HAP-1 (cell line): ENCODE results near the gene TNFAIP6.

Source experiments
- DNase-seq, 2 experiments: peaks; one replicate each; pipeline ENCODE4 v3.0.0-alpha.2; 2016 to 2020; ENCODE audit warnings: low spot score in 2 of 2
- H3K27me3 ChIP-seq: fragments of 250-450 bp; sonication (Bioruptor Pico); 2 replicates; pipeline ENCODE4 v1.5.1; 2020; ENCODE audit warnings: low read depth, mild to moderate bottlenecking, moderate library complexity
- H3K36me3 ChIP-seq: fragments of 250-450 bp; sonication (Bioruptor Pico); replicated peaks from 2 replicates; pipeline ENCODE4 v1.5.1; 2020; ENCODE audit warnings: mild to moderate bottlenecking
- H3K4me1 ChIP-seq: fragments of 250-450 bp; sonication (Bioruptor Pico); 2 replicates; pipeline ENCODE4 v1.5.1; 2020; ENCODE audit warnings: mild to moderate bottlenecking
- H3K4me3 ChIP-seq: fragments of 250-450 bp; sonication (Bioruptor Pico); 2 replicates; pipeline ENCODE4 v1.5.1; 2020; ENCODE audit warnings: mild to moderate bottlenecking, moderate library complexity
- H3K9me3 ChIP-seq: fragments of 250-450 bp; sonication (Bioruptor Pico); 2 replicates; pipeline ENCODE4 v1.5.1; 2020; ENCODE audit warnings: mild to moderate bottlenecking, moderate library complexity
- in situ Hi-C: fragments of 300-500 bp; cut with MboI; formaldehyde crosslinking; loops from 3 replicates; pipeline ENCODE4 v1.14.3; 2020; ENCODE audit warnings: low sequenced_read_pairs, inconsistent platforms, mixed read lengths

TNFAIP6 gene

GRCh38 chr2:151344906-151345305 is 12.5 kb upstream of the TNFAIP6 start:
- in situ Hi-C loops = no loop called here
- DNase-seq = no peak
- H3K36me3 ChIP-seq = no peaks in the 10 kb centered on the region
- no peaks in the 10 kb centered on the region for H3K4me1 ChIP-seq
- H3K4me3 ChIP-seq = no peak overlapping the region
- no peaks in the 10 kb centered on the region for H3K27me3 ChIP-seq
- no peaks in the 10 kb centered on the region for H3K9me3 ChIP-seq

DNA sequence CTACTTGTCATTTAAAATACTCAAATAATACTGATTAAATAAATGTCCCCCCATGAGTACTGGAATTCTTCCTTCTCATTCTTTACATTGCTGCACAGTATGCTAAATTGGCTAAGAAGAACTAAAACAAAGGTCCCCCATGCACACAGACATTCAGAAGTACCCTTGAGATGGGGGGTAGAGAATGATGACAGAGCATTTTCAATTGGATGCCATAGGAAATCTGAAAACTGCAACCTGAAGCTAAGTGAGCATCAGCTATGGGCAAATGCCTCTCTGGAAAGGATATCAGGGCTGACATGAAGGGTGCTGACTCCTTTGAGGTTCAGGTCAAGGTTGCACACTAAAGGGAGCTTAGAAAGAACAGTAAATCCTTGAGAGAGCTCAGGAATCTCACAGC is 10.1 kb upstream of the TNFAIP6 start:
- Histone ChIP-seq H3K27me3 (no peaks in the 10 kb centered on the region), H3K9me3 (no peaks in the 10 kb centered on the region), H3K4me1 (no peaks in the 10 kb centered on the region), H3K4me3 (no peak overlapping the region), H3K36me3 (no peaks in the 10 kb centered on the region)
- no peak for DNase-seq
- in situ Hi-C loops = no loop called here

DNA sequence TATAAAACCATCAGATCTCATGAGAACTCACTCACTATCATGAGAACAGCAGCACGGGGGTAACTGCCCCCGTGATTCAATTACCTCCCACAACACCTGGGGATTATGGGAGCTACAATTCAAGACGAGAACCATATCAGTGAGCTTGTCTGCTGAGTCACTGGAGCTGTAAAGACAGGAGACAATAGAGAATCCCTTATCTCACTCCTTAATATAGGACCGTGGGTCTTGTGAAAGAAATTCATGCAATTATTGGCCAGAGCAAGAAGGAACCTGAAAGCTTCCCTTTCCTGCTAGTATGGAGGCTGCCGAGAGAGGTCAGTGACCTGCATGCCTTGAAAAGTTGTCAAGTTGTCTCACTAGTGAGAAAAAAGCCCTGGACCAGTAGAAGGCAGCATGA is 9.5 kb upstream of the TNFAIP6 start:
- no peaks in the 10 kb centered on the region for H3K4me1 ChIP-seq
- in situ Hi-C loops = no loop called here
- H3K27me3 ChIP-seq = no peaks in the 10 kb centered on the region
- no peak overlapping the region for H3K4me3 ChIP-seq
- H3K36me3 ChIP-seq = no peaks in the 10 kb centered on the region
- no peak for DNase-seq
- no peaks in the 10 kb centered on the region for H3K9me3 ChIP-seq

DNA sequence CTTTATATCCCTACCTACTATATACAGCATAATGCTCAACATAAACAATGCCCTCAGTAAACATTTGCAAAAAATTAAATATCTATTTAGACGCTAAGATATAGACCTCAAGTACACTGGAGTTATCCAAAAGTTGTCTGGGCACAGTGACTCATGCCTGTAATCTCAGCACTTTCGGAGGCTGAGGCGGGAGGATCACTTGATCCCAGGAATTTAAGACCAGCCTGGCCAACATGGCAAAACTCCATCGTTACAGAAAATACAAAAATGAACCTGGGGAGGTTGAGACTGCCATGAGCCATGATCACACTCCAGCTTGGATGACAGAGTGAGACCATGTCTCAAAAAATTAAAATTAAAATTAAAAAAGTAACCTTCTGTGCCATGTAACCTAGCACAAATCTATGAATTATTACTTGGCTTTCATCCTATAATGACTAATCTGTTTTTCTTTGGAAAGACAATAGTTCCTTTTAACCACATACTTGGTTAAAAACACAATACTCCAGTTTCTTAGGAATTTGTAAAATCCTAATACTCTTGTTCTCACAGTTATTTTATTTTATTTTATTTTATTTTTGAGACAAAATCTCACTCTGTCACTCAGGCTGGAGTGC is 6.7 kb upstream of the TNFAIP6 start:
- Histone ChIP-seq H3K4me1 (no peaks in the 10 kb centered on the region), H3K36me3 (no peaks in the 10 kb centered on the region), H3K9me3 (no peaks in the 10 kb centered on the region), H3K27me3 (no peaks in the 10 kb centered on the region), H3K4me3 (no peak overlapping the region)
- DNase-seq = no peak
- in situ Hi-C loops = no loop called here

DNA sequence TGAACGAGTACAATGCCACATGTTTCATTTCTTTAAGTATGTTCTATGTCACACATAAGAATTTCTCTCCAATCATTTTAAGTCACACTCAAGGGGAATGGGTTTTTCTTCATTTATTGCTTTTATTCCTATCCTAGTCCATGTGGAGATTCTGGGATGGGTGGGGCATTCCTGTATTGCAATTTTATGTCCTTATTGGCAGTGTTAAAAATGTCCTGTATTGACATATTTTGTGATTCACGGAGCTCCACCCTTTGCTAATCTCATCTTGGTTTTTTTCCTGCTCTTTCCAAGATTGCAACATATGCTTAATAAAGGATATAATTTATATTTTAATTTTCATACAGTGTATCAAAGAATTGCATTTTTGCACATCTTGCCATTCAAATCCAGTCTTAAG is 3.4 kb upstream of the TNFAIP6 start:
- H3K4me1 ChIP-seq = peaks cover 13% of the 10 kb centered on the region
- no peaks in the 10 kb centered on the region for H3K27me3 ChIP-seq
- in situ Hi-C loops = no loop called here
- no peaks in the 10 kb centered on the region for H3K36me3 ChIP-seq
- H3K9me3 ChIP-seq = no peaks in the 10 kb centered on the region
- DNase-seq = no peak
- H3K4me3 ChIP-seq = no peak overlapping the region

GRCh38 chr2:151354807-151355206 is 2.6 kb upstream of the TNFAIP6 start:
- no peaks in the 10 kb centered on the region for H3K27me3 ChIP-seq
- no peak for DNase-seq
- H3K4me3 ChIP-seq = no peak overlapping the region
- no peaks in the 10 kb centered on the region for H3K9me3 ChIP-seq
- H3K4me1 ChIP-seq = peaks cover 14% of the 10 kb centered on the region
- no peaks in the 10 kb centered on the region for H3K36me3 ChIP-seq
- in situ Hi-C loops = no loop called here

- DNase-seq = peak in 1 of 2 experiments; percentile 52
- no peak overlapping the region for H3K4me3 ChIP-seq
- H3K4me1 ChIP-seq = peaks cover 14% of the 10 kb centered on the region
- in situ Hi-C loops = no loop called here
- no peaks in the 10 kb centered on the region for H3K9me3 ChIP-seq
- no peaks in the 10 kb centered on the region for H3K27me3 ChIP-seq
- H3K36me3 ChIP-seq = no peaks in the 10 kb centered on the region
Observed at GRCh38 chr2:151358166-151358970, 976 bp downstream of the TNFAIP6 start.

DNA sequence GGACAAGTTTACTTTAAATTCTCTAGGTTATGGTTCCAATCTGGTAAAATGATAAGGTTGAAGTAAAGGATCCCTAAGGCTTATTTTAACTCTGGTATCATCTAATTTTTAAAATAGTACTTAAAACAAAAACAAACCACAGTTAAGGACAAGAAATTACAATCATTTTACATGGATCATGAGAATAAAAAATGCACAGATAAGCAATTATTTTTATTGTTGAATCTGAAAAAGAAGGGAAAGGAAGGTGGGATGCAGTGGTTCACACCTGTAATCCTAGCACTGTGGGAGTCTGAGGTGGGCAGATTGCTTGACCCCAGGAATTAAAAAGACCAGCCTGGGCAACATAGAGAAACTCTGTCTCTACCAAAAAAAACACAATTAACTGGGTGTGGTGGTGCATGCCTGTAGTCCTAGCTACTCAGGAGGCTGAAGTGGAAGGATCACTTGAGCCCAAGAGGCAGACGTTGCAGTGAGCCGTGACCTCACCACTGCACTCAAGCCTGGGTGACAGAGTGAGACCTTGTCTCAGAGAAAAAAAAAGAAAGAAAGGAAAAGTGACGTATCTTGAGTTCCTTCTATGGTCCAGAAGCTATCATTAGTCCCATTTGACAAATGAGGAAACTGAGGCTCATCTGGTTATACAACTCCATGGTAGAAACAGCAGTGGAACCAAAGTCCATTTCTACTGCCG is 2.5 kb downstream of the TNFAIP6 start:
- no peaks in the 10 kb centered on the region for H3K27me3 ChIP-seq
- H3K4me1 ChIP-seq = peaks cover 14% of the 10 kb centered on the region
- in situ Hi-C loops = no loop called here
- no peak overlapping the region for H3K4me3 ChIP-seq
- no peaks in the 10 kb centered on the region for H3K9me3 ChIP-seq
- no peaks in the 10 kb centered on the region for H3K36me3 ChIP-seq
- no peak for DNase-seq

DNA sequence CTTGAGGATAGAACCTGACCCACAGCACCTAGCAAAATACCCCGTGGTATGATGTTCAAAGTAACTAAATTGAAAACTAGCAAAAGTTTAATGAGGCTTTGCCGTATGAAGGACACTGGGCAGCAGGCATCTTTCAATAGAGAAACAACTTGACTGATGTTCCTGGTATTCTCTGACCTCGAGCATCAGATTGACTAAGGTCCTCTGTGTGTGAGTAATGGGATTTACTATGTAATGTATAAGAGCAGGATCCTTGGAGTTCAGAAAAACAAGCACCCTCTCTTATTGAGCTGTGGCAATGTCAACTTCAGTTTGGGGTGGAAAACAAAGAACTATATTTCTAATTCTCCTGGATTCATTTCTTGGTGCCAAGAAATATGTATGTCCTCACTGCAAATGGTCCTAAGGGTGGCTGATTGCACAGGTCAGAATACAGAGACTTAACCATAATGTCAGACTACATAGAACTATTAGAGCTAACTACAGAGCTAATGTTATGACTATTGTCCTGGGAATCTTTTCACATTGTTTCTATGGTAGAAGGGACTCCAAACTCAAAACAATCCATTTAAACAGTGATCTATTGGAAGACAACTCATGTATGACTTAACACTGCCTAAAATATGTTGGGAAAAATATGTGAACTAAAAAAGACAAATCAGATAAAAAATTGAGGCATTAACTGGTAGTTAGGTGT is 4.4 kb downstream of the TNFAIP6 start:
- Histone ChIP-seq H3K9me3 (no peaks in the 10 kb centered on the region), H3K4me1 (peaks cover 14% of the 10 kb centered on the region), H3K27me3 (no peaks in the 10 kb centered on the region), H3K4me3 (no peak overlapping the region), H3K36me3 (no peaks in the 10 kb centered on the region)
- DNase-seq = no peak
- in situ Hi-C loops = no loop called here

GRCh38 chr2:151363709-151364108 is 6.3 kb downstream of the TNFAIP6 start:
- in situ Hi-C loops = no loop called here
- Histone ChIP-seq H3K4me1 (peaks cover 4% of the 10 kb centered on the region), H3K9me3 (no peaks in the 10 kb centered on the region), H3K4me3 (no peak overlapping the region), H3K27me3 (no peaks in the 10 kb centered on the region), H3K36me3 (no peaks in the 10 kb centered on the region)
- DNase-seq = no peak

- H3K9me3 ChIP-seq = no peaks in the 10 kb centered on the region
- no peaks in the 10 kb centered on the region for H3K4me1 ChIP-seq
- in situ Hi-C loops = no loop called here
- H3K36me3 ChIP-seq = no peaks in the 10 kb centered on the region
- H3K4me3 ChIP-seq = no peak overlapping the region
- DNase-seq = no peak
- no peaks in the 10 kb centered on the region for H3K27me3 ChIP-seq
Observed at GRCh38 chr2:151367571-151367970, 10.2 kb downstream of the TNFAIP6 start.

DNA sequence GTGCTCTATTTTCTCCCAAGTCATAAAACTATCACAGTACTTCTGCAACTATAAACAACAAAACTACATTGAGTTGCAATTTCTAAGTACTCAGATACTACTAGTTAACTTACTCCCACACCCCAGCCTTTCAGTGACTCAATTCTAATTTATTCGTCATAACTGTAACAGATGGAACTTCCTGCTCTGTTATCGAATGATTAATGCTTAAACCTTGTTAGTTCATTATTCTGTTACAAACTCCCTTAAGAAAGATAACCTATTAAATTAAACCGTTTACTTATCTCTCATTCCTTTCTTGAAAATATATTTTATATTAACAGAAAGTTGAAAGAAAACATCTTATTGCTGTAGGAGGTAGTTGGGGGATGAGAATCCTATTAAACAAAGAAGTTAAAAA is 17.0 kb downstream of the TNFAIP6 start:
- in situ Hi-C loops = no loop called here
- no peaks in the 10 kb centered on the region for H3K27me3 ChIP-seq
- H3K4me3 ChIP-seq = no peak overlapping the region
- peaks cover 11% of the 10 kb centered on the region for H3K4me1 ChIP-seq
- no peaks in the 10 kb centered on the region for H3K9me3 ChIP-seq
- peak in 1 of 2 experiments; percentile 14 for DNase-seq
- H3K36me3 ChIP-seq = no peaks in the 10 kb centered on the region

DNA sequence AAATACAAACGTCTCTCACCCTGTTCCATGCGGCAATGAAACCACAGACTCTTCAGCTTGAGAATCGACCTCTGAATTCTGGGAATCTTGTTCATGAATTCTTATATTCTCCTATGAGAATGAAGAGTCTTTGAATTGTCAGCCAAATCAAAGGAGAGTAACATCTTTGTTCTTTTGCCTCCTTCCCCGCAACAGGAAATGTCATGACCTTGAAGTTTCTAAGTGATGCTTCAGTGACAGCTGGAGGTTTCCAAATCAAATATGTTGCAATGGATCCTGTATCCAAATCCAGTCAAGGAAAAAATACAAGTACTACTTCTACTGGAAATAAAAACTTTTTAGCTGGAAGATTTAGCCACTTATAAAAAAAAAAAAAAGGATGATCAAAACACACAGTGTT is 21.8 kb downstream of the TNFAIP6 start:
- H3K36me3 ChIP-seq = no peaks in the 10 kb centered on the region
- in situ Hi-C loops = no loop called here
- no peaks in the 10 kb centered on the region for H3K9me3 ChIP-seq
- no peak for DNase-seq
- no peaks in the 10 kb centered on the region for H3K27me3 ChIP-seq
- peaks cover 5% of the 10 kb centered on the region for H3K4me1 ChIP-seq
- no peak overlapping the region for H3K4me3 ChIP-seq
